ENCODE measurements around the gene SORCS2.

- TF ChIP-seq CTCF (IDR thresholded peaks at IDR 0.05; ENCODE audit: low read depth, low read length), result no peak
- TF ChIP-seq EZH2phosphoT487 (IDR thresholded peaks at IDR 0.05; ENCODE audit: low read depth), result no peak
Measured at GRCh38 chr4:7242766-7243165, 50.4 kb downstream of the SORCS2 start.
